ENCODE results near the gene NGFR.
"Not testable (repeated sequence)": the region's sequence is repeated elsewhere in the genome, so short reads cannot be mapped to it uniquely, and the experiment has no call there.

NGFR gene

DNA sequence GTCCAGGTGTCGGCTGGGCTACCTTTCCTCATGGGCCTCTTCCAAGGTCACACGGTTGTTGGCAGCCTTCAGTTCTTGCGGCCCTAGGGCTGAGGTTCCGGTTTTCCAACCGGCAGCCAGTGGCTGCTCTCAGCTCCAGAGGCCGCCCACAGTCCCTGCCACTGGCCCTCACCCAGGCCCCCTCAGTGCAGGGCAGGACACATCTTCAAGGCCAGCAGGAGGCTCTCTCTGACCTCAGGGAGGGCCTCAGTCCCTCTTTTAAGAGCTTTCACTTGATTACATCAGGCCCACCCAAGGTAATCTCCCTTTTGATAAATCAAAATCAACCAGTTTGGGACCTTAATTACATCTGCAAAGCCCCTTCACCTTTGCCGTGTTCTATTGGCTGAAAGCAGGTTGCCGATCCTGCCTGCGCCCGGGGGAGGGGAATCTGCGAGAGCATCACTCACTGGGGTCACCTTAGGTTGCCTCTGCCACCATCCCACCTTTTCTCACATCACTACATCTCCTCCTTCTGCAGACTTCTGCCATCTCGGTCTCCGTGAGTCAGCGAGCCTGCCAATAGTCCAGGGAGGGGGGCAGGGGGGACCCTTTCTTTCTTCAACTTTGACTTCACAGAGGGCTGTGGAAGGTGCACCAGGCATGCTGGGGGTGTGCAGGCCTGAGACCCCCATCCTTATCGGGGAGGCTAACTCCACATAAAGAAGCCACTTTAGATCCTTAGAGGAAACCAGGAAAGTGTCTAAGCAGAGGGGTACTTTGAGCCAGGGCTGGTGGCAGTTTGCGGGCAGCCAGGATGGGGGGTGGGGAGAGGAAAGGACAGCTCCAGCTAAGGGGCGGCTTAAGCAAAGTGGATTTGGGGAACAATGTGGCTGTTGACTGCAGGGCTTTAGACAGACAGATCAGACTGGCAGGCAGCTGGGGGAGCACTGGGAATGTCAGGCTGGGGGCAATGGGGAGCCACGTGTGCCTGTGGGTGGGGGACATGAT lies 51.7 kb downstream of the NGFR start:
- no peak overlapping the region for H3K4me3 ChIP-seq (ENCODE audit: low read depth, low read length)
- TF ChIP-seq, protein P1, sequence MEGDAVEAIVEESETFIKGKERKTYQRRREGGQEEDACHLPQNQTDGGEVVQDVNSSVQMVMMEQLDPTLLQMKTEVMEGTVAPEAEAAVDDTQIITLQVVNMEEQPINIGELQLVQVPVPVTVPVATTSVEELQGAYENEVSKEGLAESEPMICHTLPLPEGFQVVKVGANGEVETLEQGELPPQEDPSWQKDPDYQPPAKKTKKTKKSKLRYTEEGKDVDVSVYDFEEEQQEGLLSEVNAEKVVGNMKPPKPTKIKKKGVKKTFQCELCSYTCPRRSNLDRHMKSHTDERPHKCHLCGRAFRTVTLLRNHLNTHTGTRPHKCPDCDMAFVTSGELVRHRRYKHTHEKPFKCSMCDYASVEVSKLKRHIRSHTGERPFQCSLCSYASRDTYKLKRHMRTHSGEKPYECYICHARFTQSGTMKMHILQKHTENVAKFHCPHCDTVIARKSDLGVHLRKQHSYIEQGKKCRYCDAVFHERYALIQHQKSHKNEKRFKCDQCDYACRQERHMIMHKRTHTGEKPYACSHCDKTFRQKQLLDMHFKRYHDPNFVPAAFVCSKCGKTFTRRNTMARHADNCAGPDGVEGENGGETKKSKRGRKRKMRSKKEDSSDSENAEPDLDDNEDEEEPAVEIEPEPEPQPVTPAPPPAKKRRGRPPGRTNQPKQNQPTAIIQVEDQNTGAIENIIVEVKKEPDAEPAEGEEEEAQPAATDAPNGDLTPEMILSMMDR (IDR thresholded peaks at IDR 0.05; ENCODE audit: borderline replicate concordance, insufficient read depth, low read depth, low read length): no peak

DNA sequence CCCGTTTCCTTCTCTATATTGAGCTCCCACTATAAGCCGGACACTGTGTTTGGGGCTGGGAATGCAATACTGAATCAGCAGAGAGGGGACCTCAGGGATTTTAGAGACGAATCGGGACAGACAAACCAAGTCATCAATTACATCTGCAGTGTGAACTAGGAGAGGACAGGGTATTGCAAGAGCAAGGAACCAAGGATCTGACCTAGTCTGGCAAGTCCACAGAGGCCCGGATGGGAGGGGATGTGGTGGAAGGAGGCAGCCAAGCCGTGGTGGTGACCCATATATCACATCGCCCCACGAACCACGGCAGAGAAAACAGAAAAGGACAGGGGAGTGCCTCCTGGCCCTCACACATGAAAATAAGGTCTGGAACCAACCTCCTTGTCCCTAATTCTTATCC lies 52.5 kb downstream of the NGFR start:
- TF ChIP-seq, protein P1 (IDR thresholded peaks at IDR 0.05; ENCODE audit: borderline replicate concordance, insufficient read depth, low read depth, low read length): no peak

DNA sequence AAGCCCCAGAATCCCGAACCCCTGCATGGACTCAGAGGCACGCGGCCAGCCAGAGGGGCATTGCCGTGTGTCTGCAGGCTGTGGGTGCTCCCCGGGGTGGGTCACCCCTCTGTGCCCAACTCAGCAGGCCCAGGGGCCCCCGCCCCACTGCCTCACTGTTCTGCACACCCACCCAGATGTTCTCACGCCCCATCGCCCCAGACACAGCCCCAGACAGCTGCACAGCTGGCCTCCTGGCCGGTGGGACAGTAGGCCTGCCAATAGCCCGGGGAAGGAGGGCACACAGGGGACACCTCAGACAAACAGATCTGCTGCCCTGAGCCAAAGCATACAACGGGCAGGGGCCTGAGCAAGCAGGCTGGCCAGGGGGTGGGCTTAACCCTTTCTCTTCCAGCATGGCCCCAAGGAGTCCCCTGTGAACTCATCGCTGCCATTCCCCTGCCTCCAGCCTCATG lies 53.0 kb downstream of the NGFR start:
- TF ChIP-seq, protein P1 (IDR thresholded peaks at IDR 0.05; ENCODE audit: borderline replicate concordance, insufficient read depth, low read depth, low read length): no peak
- no peak overlapping the region for H3K4me3 ChIP-seq (ENCODE audit: low read depth, low read length)

More for the DNA sequence above, 52.5 kb downstream of the NGFR start:
- H3K4me3 ChIP-seq (ENCODE audit: low read depth, low read length): no peak overlapping the region

DNA sequence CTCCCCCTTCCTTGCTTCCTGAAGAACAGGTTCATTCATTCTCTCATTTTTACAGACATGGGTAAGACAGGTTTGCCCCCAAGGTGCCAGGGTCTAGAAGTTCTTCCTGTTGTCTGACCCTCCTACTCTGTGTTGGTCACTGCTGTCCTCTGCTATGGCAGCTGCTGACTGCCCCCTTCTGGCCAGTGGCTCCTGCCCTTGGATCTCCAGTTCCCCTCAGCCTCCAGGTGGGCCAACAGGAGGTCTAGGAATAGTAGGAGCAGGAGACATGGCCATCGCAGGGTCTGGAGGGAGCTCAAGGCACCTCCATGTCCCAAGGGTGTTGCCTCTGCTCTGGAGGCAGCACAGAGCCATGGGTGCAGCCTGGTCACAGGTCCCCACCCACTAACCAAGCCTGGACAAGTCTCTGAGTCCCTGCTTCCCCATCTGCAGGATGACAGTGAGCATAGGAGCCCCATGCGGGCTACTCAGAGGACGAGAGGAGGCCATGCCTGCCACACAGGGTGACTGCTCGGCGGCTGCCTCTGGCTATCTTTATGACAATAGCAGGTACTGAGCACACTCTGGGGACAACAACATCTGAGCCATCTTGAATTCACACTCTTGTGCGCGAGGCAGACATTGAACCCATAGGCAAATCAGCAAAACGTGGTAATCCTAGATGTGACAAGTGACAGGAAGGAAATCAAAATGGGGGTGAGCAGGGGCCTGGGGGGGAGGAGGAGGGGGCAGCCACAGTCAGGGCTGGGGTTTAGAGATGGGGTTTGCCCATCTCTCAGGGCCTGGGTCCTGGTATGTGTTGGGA lies 53.6 kb downstream of the NGFR start:
- no peak overlapping the region for H3K4me3 ChIP-seq (ENCODE audit: low read depth, low read length)
- TF ChIP-seq, protein P1 (IDR thresholded peaks at IDR 0.05; ENCODE audit: borderline replicate concordance, insufficient read depth, low read depth, low read length): peak; percentile 54; the same call in 1 of the 2 replicates

DNA sequence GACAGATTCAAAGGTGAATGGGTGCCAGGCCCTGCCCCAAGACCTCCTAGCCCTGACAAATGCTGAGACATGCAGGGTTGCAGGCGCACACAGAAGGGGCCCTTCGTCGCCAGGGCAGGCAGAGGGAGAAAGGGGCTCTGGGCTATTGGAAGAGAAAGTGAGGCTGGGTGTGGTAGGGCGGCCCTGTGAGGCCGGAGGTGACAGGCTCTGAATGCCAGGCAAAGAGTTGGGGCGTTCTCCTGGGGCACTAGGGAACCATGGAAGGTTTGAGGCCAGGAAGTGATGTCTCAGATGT lies 54.2 kb downstream of the NGFR start:
- TF ChIP-seq, protein P1 (IDR thresholded peaks at IDR 0.05; ENCODE audit: borderline replicate concordance, insufficient read depth, low read depth, low read length): no peak
- H3K4me3 ChIP-seq (ENCODE audit: low read depth, low read length): no peak overlapping the region

DNA sequence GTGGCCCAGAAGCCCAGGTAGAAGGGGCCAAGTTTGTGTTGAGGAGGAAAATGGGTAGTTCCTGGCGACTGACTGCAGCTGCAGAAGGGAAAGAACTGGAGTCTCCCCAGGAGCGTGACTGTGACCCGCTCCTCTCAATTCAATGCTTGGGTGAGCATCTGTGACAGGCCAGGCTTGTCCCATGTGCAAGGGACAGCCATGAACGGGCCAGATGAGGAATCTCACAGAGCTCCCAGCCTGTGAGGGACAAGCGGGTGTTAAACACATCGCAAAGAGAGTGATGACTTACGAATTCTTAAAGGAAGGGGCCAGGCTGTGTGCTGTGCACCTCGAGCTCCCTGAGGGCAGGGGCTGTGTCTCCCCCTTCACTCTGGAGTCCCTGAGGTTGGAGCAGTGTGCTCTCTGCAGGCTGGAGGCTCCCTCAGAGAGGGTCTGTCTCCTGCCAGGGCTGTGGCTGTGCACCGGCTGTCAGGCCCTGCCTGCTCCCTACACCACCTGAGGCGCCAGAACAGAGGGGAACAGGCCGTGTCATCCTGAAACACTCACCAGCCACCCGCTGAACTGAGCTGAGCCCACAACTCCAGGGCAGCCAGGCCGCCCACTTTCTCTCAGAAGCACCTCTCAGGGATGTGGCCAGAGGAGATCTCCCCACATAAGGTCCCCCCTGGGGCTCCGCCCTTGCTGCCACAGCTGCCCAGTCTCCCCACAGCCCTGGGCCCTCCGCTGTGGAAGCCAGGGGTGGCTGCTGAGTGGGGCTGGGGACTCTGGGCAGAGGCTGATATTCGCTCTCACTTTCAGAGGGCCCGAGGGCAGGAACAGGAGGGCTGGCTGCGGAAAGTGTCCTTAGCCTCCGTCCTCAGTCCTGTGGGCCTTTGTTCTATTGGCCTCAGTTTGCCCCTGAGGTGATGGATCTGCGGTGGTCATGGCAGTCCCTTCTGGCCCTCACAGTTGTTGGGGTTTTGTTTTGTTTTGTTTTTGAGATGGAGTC lies 54.9 kb downstream of the NGFR start:
- TF ChIP-seq, protein P1 (IDR thresholded peaks at IDR 0.05; ENCODE audit: borderline replicate concordance, insufficient read depth, low read depth, low read length): no peak
- no peak overlapping the region for H3K4me3 ChIP-seq (ENCODE audit: low read depth, low read length)

DNA sequence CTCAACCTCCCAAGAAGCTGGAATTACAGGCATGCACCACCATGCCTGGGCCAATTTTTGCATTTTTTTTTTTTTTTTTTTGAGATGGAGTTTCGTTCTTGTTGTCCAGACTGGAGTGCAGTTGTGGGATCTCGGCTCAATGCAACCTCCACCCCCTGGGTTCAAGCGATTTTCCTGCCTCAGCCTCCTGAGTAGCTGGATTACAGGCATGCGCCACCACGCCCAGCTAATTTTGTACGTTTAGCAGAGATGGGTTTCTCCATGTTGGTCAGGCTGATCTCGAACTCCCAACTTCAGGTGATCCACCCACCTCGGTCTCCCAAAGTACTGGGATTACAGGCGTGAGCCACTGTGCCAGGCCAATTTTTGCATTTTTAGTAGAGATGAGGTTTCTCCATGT lies 55.7 kb downstream of the NGFR start:
- H3K4me3 ChIP-seq (ENCODE audit: low read depth, low read length): not testable (repeated sequence)

Measured in GM12875 (cell line).